OCI-LY7 (cell line): Measurements from ENCODE around the gene CLDN10.

ENCODE experiments used
- EZH2phosphoT487 ChIP-seq: fragments of 200-600 bp; sonication (generic); IDR thresholded peaks from 2 replicates; pipeline ENCODE4 v1.6.1; 2018; ENCODE audit warnings: low read depth, borderline replicate concordance, mild to moderate bottlenecking, mixed run types, antibody characterized with exemption, low read length, moderate library complexity, mixed read lengths
- TF ChIP-seq, protein P1 (sequence below): fragments of 200-600 bp; sonication (generic); conservative IDR thresholded peaks from 2 replicates; pipeline ENCODE4 v1.5.1; 2014; ENCODE audit warnings: mild to moderate bottlenecking, antibody characterized with exemption, low read length, moderate library complexity, mixed read lengths

DNA sequence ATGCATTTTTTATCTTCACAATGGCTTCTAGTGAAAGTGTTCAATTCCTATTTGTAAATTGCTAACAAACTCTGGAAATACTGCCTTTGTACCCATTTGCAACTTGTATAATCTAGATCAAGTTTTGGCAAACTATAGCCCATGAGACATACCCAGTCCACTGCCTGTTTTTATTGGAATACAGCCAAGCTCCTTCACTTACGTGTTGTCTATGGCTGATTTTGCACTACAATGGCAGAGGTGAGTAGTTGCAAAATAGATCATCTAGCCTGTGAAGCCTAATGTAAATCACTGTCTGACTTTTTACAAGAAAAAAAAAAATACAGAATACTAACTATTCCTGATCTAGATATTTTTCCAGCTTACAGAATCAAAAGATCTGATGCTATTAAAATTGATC, 54.8 kb downstream of the CLDN10 start:
- TF ChIP-seq, protein P1, sequence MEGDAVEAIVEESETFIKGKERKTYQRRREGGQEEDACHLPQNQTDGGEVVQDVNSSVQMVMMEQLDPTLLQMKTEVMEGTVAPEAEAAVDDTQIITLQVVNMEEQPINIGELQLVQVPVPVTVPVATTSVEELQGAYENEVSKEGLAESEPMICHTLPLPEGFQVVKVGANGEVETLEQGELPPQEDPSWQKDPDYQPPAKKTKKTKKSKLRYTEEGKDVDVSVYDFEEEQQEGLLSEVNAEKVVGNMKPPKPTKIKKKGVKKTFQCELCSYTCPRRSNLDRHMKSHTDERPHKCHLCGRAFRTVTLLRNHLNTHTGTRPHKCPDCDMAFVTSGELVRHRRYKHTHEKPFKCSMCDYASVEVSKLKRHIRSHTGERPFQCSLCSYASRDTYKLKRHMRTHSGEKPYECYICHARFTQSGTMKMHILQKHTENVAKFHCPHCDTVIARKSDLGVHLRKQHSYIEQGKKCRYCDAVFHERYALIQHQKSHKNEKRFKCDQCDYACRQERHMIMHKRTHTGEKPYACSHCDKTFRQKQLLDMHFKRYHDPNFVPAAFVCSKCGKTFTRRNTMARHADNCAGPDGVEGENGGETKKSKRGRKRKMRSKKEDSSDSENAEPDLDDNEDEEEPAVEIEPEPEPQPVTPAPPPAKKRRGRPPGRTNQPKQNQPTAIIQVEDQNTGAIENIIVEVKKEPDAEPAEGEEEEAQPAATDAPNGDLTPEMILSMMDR, result no peak
- no peak for TF ChIP-seq EZH2phosphoT487
